Naive thymus-derived CD8-positive, alpha-beta T cell (primary cell): Measurements from ENCODE around the gene NEURL1. TPM values are rescaled to one million over a fixed set of nuclear protein-coding genes. Genes with fewer than 3 reads are reported as not detected.

ENCODE experiments used
- ATAC-seq, 2 donors: fragments of 150-1000 bp; cut with Tn5 transposase in 1 of 2; sonication (Bioruptor Pico), chemical (Tn5 transposase) in 1 of 2; 1 replicate in 1 of 2; 2 replicates in 1 of 2; pipeline ENCODE4 v1.10.0; 2021; ENCODE audit warnings: mild to moderate bottlenecking in 2 of 2, moderate library complexity in 2 of 2
- POLR2A ChIA-PET: fragments of 350-600 bp; sonication (Branson Sonifier 250); formaldehyde crosslinking; loops from one replicate; lab custom pipeline; 2021; ENCODE audit warnings: antibody characterized with exemption; lab: Charles Lee
- DNase-seq, 10 donors: peaks; one replicate each; pipeline versions ENCODE4 v3.0.0 to v3.0.0-alpha.2; 2020 to 2022
- H3K27ac Mint-ChIP-seq, 10 donors: one replicate each; pipeline ENCODE4 v1.8.0; 2020 to 2022; ENCODE audit warnings: mild to moderate bottlenecking in 10 of 10, mixed read lengths in 10 of 10, moderate library complexity in 4 of 10, inconsistent platforms in 1 of 10
- H3K27me3 Mint-ChIP-seq, 5 donors: one replicate each; pipeline ENCODE4 v1.8.0; 2021 to 2022; ENCODE audit warnings: mixed read lengths in 5 of 5
- H3K36me3 Mint-ChIP-seq, 3 donors: one replicate each; pipeline ENCODE4 v1.8.0; 2020 to 2022; ENCODE audit warnings: mixed read lengths in 3 of 3, mild to moderate bottlenecking in 2 of 3, inconsistent platforms in 1 of 3
- H3K4me1 Mint-ChIP-seq, 4 donors: one replicate each; pipeline ENCODE4 v1.8.0; 2021 to 2022; ENCODE audit warnings: mixed read lengths in 4 of 4
- H3K4me3 Mint-ChIP-seq, 10 donors: one replicate each; pipeline ENCODE4 v1.8.0; 2020 to 2022; ENCODE audit warnings: mild to moderate bottlenecking in 10 of 10, mixed read lengths in 10 of 10, moderate library complexity in 6 of 10, inconsistent platforms in 1 of 10
- H3K9me3 Mint-ChIP-seq, 9 donors: one replicate each; pipeline ENCODE4 v1.8.0; 2020 to 2022; ENCODE audit warnings: mixed read lengths in 9 of 9, mild to moderate bottlenecking in 3 of 9, inconsistent platforms in 1 of 9, moderate library complexity in 1 of 9
- polyA plus RNA-seq, 3 donors: library from polyadenylated mRNA; unstranded; fragments of 300-500 nt; fragmentation: Illumina TruSeq; gene quantifications; one replicate each; pipeline ENCODE4 v1.2.3, GENCODE V29; 2021
- total RNA-seq, 8 experiments: library from RNA in 2 of 8; stranded (reverse) in 2 of 8; gene quantifications; one replicate each; pipeline ENCODE4 v1.2.3 and lab custom pipeline; 2021 to 2026

Gene NEURL1
- total and polyA plus RNA-seq, 5 experiments from 2014 or later = 0.17 to 1.3 (median 0.73) TPM

DNA sequence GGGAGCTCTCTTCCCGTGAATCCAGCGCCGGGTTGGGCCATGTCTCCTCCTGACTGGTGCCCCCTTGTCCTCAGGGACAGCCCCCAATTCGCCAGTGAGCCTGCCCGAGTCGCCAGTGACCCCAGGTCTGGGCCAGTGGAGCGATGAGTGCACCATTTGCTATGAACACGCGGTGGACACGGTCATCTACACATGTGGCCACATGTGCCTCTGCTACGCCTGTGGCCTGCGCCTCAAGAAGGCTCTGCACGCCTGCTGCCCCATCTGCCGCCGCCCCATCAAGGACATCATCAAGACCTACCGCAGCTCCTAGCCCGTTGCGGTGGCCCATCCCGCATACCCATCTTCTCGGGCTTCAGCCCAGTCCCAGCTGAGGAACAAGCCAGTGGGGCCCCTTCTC lies 96.6 kb downstream of the NEURL1 start:
- peaks cover 0 to 8% (median 0%) of the 10 kb centered on the region in 4 donors for H3K4me1 Mint-ChIP-seq
- POLR2A ChIA-PET = interaction anchor here (0.6 kb wide), 1 partner anchor 16 kb away, joined by 4 read pairs; no protein-coding TSS in a partner anchor
- H3K27me3 Mint-ChIP-seq = no peaks in the 10 kb centered on the region
- no peaks in the 10 kb centered on the region for H3K36me3 Mint-ChIP-seq
- peaks cover 0 to 2% (median 0%) of the 10 kb centered on the region in 9 donors for H3K9me3 Mint-ChIP-seq
- no peak overlapping the region for H3K27ac Mint-ChIP-seq
- no peak overlapping the region for H3K4me3 Mint-ChIP-seq
- no peak for DNase-seq
- no peak for ATAC-seq

DNA sequence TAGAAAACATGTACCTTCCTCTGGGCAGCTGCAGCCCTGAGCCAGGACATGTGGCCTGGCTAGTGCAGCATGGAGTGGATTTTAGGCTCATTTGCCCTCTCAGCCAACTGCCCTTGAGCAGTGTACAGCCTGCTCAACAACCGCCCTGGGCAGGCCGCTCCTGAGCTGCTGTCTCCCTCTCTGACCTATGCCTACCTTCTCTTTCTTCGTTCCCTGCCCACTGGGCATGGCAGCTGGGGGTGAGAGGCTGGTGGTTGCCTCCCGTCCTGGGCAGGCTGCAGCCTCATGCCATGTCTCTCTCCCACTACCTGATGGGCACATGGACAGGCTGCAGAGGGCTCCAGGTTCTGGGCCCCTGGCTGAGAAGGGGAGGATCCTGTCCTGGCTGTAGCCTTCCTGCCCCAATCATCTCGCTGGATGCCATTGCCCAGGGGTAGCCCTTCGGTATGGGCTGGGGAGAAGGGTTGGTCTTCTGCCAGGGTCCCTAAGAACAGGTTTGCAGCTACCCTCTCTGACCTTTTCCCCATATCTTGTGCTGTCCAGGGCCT lies 97.3 kb downstream of the NEURL1 start:
- DNase-seq (no peak), ATAC-seq (no peak)
- no peaks in the 10 kb centered on the region for H3K36me3 Mint-ChIP-seq
- peaks cover 0 to 2% (median 0%) of the 10 kb centered on the region in 4 donors for H3K4me1 Mint-ChIP-seq
- H3K27ac Mint-ChIP-seq = no peak overlapping the region
- H3K9me3 Mint-ChIP-seq = peaks cover 0 to 2% (median 0%) of the 10 kb centered on the region in 9 donors
- POLR2A ChIA-PET = interaction anchor here (0.8 kb wide), 1 partner anchor 20 kb away, joined by 3 read pairs; no protein-coding TSS in a partner anchor
- no peaks in the 10 kb centered on the region for H3K27me3 Mint-ChIP-seq
- H3K4me3 Mint-ChIP-seq = no peak overlapping the region

DNA sequence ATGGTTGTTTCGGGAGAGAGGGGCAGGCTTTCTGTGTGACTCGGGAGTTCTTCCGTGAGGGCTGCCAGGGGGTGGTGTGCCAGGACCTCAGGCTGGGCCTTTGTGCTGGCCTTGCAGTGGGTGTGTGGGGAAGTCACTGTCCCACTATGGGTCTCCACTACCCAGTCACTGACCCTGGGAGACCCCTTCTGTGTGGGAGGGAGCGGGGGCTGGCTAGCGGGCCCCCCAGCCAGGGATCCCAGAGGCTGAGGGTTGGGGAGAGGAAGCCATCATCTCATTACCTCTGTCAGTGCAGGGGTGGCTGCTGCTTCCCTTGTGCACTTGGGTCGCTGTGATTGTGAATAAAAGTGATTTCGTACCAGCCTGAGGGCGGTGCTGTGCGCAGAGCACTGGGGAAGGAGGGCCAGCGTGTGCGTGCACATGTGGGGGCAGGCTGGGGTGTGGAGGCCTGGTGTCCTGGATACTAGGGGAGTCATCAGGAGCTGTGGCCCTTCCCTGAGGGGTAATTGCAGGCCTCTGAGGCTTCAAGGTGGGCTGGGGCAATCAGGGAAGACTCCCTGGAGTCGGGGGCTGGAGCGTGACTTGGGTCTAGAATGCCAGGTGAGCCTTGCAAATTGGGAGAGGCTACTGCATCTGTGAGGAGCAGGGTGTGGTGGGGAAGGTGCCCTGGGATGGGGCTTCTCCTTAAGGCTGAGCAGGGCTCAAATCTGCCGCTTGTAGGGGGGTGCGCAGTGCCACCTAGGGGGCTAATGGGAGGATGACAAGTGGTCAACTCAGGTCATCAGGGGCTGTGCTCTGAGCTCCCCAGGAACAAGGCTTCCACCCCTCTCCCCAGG lies 98.9 kb downstream of the NEURL1 start:
- ATAC-seq = peak; percentile 66 to 91
- Mint-ChIP-seq H3K36me3 (no peaks in the 10 kb centered on the region), H3K4me1 (no peaks in the 10 kb centered on the region), H3K4me3 (no peak overlapping the region), H3K27me3 (no peaks in the 10 kb centered on the region), H3K9me3 (no peaks in the 10 kb centered on the region), H3K27ac (peak overlapping the region in 1 of 10 donors; percentile 55)
- POLR2A ChIA-PET = interaction anchor here (2.2 kb wide), 1 partner anchor 8 kb away, joined by 6 read pairs; no protein-coding TSS in a partner anchor
- DNase-seq = peak in 7 of 10 donors; percentile 19 to 75 (median 30)

DNA sequence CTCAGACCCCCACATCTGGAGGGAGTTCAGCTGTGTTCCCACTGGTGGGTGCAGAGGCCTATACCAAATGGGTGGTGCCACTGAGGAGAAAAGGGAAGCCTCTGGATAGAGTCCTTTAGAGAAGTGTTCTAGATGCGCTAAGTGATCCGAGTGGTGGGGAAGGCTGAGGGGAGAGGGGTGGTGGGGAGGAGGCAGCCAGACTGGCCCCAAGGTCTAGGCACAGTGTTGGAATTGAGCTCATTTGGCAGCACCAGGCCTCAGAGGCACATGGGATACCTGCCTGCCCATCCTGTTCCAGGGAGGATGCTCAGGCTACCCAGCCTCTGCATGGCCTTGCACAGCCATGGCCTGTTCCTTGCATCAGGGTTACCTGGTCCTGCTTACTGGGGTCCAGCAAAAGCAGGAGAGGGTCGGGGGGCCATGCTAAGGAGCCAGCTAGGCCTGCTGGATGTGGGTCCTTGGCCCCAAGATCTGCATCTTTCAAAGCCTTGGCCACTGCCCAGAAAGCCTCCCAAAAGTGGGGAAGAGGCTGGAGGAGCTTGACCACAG lies 99.6 kb downstream of the NEURL1 start:
- ATAC-seq (no peak), DNase-seq (no peak)
- no peaks in the 10 kb centered on the region for H3K36me3 Mint-ChIP-seq
- no peaks in the 10 kb centered on the region for H3K9me3 Mint-ChIP-seq
- POLR2A ChIA-PET = interaction anchor here (2.2 kb wide), 1 partner anchor 9 kb away, joined by 6 read pairs; no protein-coding TSS in a partner anchor
- no peak overlapping the region for H3K4me3 Mint-ChIP-seq
- no peaks in the 10 kb centered on the region for H3K27me3 Mint-ChIP-seq
- H3K27ac Mint-ChIP-seq = no peak overlapping the region
- no peaks in the 10 kb centered on the region for H3K4me1 Mint-ChIP-seq

DNA sequence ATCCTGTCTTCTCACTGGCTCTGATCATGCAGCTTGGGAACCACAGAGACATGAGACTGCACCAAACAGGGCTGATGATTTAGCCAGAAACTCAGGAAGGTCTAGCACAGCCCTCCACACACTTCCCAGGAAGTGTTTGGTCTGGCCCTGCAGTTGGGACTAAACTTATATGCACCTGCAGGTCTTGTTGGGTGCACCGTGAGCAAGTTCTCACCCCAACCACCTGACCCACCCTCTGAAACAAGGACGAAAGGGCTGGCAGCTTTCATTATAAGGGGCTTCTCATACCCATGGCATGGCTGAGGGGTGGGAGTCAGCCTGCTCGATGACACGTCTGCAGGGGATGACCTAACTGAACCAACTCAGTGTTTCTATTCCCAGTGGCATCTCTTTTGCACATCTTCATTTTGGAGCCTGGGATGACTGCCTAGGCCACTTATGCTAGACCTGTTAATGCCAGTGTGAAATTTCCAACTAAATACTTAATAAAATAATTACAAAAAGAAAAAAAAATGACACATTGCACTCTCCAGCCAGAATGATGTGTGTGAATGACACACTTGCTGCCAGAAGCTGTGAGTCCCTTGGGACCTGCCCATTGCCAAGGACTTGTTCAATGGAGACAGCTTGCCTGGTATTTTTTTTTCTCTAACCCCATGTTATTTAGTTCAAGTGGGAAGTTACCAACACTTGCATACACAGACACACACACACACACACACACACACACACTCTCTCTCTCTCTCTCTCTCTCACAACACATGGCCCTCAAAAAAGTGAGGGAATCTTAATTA lies 102.6 kb downstream of the NEURL1 start:
- Mint-ChIP-seq H3K4me3 (no peak overlapping the region), H3K9me3 (no peaks in the 10 kb centered on the region), H3K4me1 (no peaks in the 10 kb centered on the region), H3K27ac (no peak overlapping the region), H3K36me3 (no peaks in the 10 kb centered on the region), H3K27me3 (no peaks in the 10 kb centered on the region)
- ATAC-seq (no peak), DNase-seq (no peak)
- POLR2A ChIA-PET = no interaction called here

DNA sequence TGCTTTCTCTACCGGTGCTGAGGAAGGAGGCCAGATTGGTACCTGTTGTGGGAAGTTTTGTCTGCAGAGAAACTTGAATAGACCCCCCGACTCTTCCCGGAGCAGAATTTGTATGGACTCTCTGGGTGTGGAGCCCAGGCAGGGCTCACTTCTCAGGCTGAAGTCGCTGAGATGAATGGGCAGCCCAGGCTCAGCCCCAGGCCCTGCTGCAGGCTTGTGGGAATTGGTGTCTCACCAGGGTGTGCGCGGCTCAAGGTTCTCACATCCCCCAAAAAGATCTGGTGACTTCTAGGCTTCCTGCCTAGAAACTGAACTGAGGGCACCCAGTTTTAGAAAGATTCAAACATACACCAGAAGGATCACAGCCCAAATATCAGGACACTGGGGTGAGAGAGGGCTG lies 103.5 kb downstream of the NEURL1 start:
- Mint-ChIP-seq H3K27me3 (no peaks in the 10 kb centered on the region), H3K4me3 (no peak overlapping the region), H3K9me3 (no peaks in the 10 kb centered on the region), H3K4me1 (no peaks in the 10 kb centered on the region), H3K27ac (no peak overlapping the region), H3K36me3 (no peaks in the 10 kb centered on the region)
- POLR2A ChIA-PET = no interaction called here
- ATAC-seq (no peak), DNase-seq (no peak)

DNA sequence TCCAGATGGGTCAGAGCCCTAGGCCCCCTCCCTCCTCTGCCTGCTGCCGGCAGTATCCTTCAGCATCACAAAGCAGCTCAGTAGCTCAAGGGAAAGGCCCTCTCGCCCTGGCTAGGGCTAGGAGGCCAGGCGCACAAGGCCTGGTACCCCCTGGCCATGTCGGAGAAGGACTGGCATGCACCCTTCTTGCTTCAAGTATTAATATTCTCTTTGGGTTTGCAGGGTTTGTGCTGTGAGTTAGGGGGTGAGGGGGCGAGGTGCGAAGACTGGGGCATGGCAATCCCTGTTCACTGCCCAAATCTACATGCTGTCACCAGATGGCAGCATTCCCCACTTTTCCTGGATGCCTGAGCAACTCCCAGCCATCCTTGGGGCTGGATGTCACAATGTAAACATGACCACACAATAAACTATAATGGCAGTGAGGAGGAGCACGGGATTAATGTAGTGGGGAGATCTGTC lies 105.2 kb downstream of the NEURL1 start:
- Mint-ChIP-seq H3K4me1 (peaks cover 0 to 2% (median under 1%) of the 10 kb centered on the region in 4 donors), H3K9me3 (no peaks in the 10 kb centered on the region), H3K36me3 (peaks cover 0 to 9% (median 0%) of the 10 kb centered on the region in 3 donors), H3K27ac (peak overlapping the region in 1 of 10 donors; percentile 40), H3K27me3 (no peaks in the 10 kb centered on the region), H3K4me3 (no peak overlapping the region)
- ATAC-seq (no peak), DNase-seq (no peak)
- POLR2A ChIA-PET = no interaction called here

DNA sequence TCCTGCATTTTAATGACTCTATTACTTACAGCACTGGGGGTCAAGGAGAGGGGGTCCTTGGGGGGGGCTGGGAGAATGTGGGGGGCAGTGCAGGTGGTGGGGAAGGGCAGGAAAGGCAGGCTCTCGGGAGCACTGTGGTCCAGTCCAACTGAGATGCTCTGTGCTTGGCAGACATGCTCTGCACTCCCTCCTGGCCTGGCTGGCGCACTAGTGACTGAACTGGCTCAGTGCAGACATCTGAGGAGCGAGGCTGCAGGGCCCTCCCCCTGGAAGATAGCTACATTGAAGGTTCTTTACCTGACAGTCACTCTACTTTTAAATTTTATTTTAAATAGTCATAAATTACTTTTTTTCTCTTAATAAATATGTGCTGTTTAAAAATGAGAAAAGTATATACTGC lies 105.7 kb downstream of the NEURL1 start:
- Mint-ChIP-seq H3K9me3 (no peaks in the 10 kb centered on the region), H3K4me3 (no peak overlapping the region), H3K4me1 (peaks cover 0 to 2% (median under 1%) of the 10 kb centered on the region in 4 donors), H3K36me3 (peaks cover 0 to 9% (median 0%) of the 10 kb centered on the region in 3 donors), H3K27me3 (no peaks in the 10 kb centered on the region), H3K27ac (peak overlapping the region in 1 of 10 donors; percentile 40)
- ATAC-seq (no peak), DNase-seq (no peak)
- POLR2A ChIA-PET = no interaction called here

DNA sequence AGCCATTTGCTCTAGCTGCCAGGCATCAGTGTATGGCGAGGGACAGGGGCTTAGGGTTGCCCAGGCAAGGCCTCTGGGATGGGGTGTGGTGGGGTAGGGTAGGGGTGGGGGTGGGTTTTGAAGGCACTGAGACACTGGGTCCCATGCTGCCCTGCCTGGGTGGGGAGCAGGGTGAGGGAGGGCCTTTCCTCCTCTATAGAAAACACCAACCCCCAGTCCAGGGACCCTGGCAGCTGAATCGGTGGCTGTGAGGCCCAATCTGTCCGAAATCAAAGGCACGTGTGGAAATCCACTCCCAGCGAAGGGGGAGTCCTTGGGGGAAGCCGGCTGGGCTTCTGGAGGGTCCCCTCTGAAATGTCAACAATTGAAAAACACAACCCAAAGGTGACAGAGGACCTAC lies 106.4 kb downstream of the NEURL1 start:
- H3K36me3 Mint-ChIP-seq = peaks cover 0 to 9% (median 0%) of the 10 kb centered on the region in 3 donors
- peaks cover 0 to 2% (median under 1%) of the 10 kb centered on the region in 4 donors for H3K4me1 Mint-ChIP-seq
- H3K27me3 Mint-ChIP-seq = no peaks in the 10 kb centered on the region
- POLR2A ChIA-PET = no interaction called here
- no peak overlapping the region for H3K27ac Mint-ChIP-seq
- no peak overlapping the region for H3K4me3 Mint-ChIP-seq
- no peaks in the 10 kb centered on the region for H3K9me3 Mint-ChIP-seq
- no peak for DNase-seq
- no peak for ATAC-seq

DNA sequence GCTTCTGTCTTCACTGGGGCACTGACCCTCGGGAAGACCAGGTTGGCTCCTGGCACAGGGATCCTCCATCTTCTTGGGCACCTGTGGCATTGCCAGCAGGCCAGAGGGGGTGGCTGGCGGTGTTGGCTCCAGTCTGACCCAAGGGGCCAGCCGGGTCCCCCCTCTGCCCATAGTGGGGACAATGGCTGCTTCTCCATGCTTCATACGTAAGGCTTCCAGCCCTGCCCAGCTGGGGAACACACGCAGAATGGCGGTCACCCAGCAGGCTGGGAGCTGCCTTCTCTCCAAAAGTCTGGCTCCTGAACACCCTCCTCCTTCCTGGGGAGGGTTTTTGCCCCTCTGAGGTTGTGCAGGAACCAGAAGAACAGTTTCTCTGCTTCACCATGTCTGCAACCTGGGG lies 106.8 kb downstream of the NEURL1 start:
- peaks cover 0 to 2% (median under 1%) of the 10 kb centered on the region in 4 donors for H3K4me1 Mint-ChIP-seq
- no peak for ATAC-seq
- POLR2A ChIA-PET = no interaction called here

DNA sequence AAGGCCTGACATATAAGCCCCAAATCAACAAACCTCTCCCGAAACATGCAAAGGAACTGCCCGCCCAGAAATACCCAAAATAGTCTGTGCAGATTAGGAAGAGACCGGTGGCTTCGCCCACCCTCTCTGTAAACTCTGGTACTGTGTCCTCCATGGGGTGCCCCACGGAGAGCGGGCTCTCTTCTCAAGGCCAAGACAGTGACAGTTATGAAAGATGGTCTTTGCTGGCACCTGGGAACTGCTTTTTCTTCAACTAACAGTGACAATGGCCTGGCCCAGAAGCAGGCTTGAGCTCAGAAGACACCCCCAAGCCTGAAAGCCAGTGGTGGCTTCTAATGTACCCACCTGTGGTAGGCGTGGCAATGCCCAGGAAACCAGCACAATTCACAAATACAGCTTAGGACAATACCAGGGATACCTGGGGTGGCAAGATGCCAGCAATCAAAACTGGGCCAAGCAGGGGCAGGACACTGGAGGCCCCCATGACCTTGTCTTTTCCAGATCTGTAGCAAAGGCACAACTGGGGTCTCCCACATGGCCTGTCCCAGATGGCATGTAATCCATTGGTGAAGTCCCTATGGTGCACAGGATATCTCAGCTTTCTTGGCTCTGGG lies 107.6 kb downstream of the NEURL1 start:
- ATAC-seq (no peak), DNase-seq (no peak)
- Mint-ChIP-seq H3K9me3 (no peaks in the 10 kb centered on the region), H3K36me3 (peaks cover 0 to 9% (median 0%) of the 10 kb centered on the region in 3 donors), H3K4me3 (no peak overlapping the region), H3K4me1 (peaks cover 0 to 2% (median under 1%) of the 10 kb centered on the region in 4 donors), H3K27ac (no peak overlapping the region), H3K27me3 (no peaks in the 10 kb centered on the region)
- POLR2A ChIA-PET = no interaction called here

More for the DNA sequence above, 106.8 kb downstream of the NEURL1 start:
- no peaks in the 10 kb centered on the region for H3K27me3 Mint-ChIP-seq
- no peak for DNase-seq
- H3K27ac Mint-ChIP-seq = no peak overlapping the region
- H3K9me3 Mint-ChIP-seq = no peaks in the 10 kb centered on the region
- no peak overlapping the region for H3K4me3 Mint-ChIP-seq
- peaks cover 0 to 9% (median 0%) of the 10 kb centered on the region in 3 donors for H3K36me3 Mint-ChIP-seq
